Common myeloid progenitor, CD34-positive (primary cell): ENCODE data around the gene RSPRY1.

ENCODE experiments used
- CTCF ChIA-PET: fragments of 350-600 bp; sonication (Branson Sonifier 250); formaldehyde crosslinking; loops from one replicate; lab custom pipeline; 2021; ENCODE audit warnings: antibody characterized with exemption; lab: Charles Lee
- POLR2A ChIA-PET: fragments of 350-600 bp; sonication (Branson Sonifier 250); formaldehyde crosslinking; loops from one replicate; lab custom pipeline; 2021; ENCODE audit warnings: antibody characterized with exemption; lab: Charles Lee
- DNase-seq, 3 donors: peaks; one replicate each; pipeline versions ENCODE4 v3.0.0 to v3.0.0-alpha.2; 2013
- H3K27ac ChIP-seq, 2 experiments: 1 replicate in 1 of 2; 2 replicates in 1 of 2; pipeline ENCODE4 v1.7.0; 2013; ENCODE audit warnings: inconsistent platforms in 2 of 2, low read length in 2 of 2, mild to moderate bottlenecking in 2 of 2, low read depth in 1 of 2, moderate library complexity in 1 of 2; ENCODE audit not compliant: severe bottlenecking in 2 of 2, insufficient read depth in 1 of 2, poor library complexity in 1 of 2
- H3K27me3 ChIP-seq, 5 experiments: replicated peaks in 2 of 5; 1 replicate in 3 of 5; 2 replicates in 2 of 5; pipeline versions ENCODE4 v1.6.1 to v1.7.0; 2013; ENCODE audit warnings: low read length in 4 of 5, mild to moderate bottlenecking in 2 of 5, moderate library complexity in 2 of 5, inconsistent platforms in 1 of 5; ENCODE audit not compliant: insufficient read depth in 5 of 5, control insufficient read depth in 4 of 5
- H3K36me3 ChIP-seq, 4 experiments: 1 replicate in 2 of 4; 2 replicates in 2 of 4; pipeline versions ENCODE4 v1.6.1 to v1.7.0; 2013; ENCODE audit warnings: low read length in 3 of 4, control low read depth in 1 of 4, mild to moderate bottlenecking in 1 of 4; ENCODE audit not compliant: control insufficient read depth in 4 of 4, insufficient read depth in 4 of 4
- H3K4me1 ChIP-seq, 4 experiments: 1 replicate in 3 of 4; 2 replicates in 1 of 4; pipeline versions ENCODE4 v1.6.1 to v1.7.1; 2013; ENCODE audit warnings: low read length in 3 of 4, mild to moderate bottlenecking in 3 of 4, control low read depth in 1 of 4, inconsistent platforms in 1 of 4, moderate library complexity in 1 of 4; ENCODE audit not compliant: control insufficient read depth in 4 of 4, insufficient read depth in 4 of 4; ENCODE audit errors: control extremely low read depth in 1 of 4
- H3K4me3 ChIP-seq, 7 experiments: 1 replicate in 4 of 7; 2 replicates in 3 of 7; pipeline versions ENCODE4 v1.5.1 to v1.7.0; 2013; ENCODE audit warnings: mild to moderate bottlenecking in 7 of 7, low read length in 6 of 7, moderate library complexity in 6 of 7, inconsistent platforms in 2 of 7, low read depth in 2 of 7, control low read depth in 1 of 7; ENCODE audit not compliant: insufficient read depth in 4 of 7, control insufficient read depth in 1 of 7; ENCODE audit errors: extremely low read depth in 1 of 7
- H3K9me3 ChIP-seq, 5 experiments: 1 replicate in 4 of 5; 2 replicates in 1 of 5; pipeline versions ENCODE4 v1.6.1 to v1.7.1; 2013; ENCODE audit warnings: low read length in 4 of 5, mild to moderate bottlenecking in 2 of 5, inconsistent platforms in 1 of 5, low read depth in 1 of 5, moderate library complexity in 1 of 5; ENCODE audit not compliant: control insufficient read depth in 4 of 5, insufficient read depth in 2 of 5; ENCODE audit errors: control extremely low read depth in 1 of 5
- WGBS: methylation state at CpG from one replicate; pipeline ENCODE4 v1.1.5; 2013; ENCODE audit not compliant: insufficient coverage; 5-methylcytosine and 5-hydroxymethylcytosine counted together

RSPRY1 gene

GRCh38 chr16:57153841-57154240, 32.3 kb upstream of the RSPRY1 start:
- Histone ChIP-seq H3K4me3 (no peak overlapping the region), H3K4me1 (peaks cover 0 to 25% (median 9%) of the 10 kb centered on the region in 4 experiments), H3K27me3 (no peaks in the 10 kb centered on the region), H3K9me3 (no peaks in the 10 kb centered on the region), H3K27ac (no peak overlapping the region), H3K36me3 (peaks cover 5 to 69% (median 45%) of the 10 kb centered on the region in 4 experiments)
- ChIA-PET CTCF (interaction anchor here (0.9 to 1.2 kb wide), 2 partner anchors 10 to 71 kb away, joined by 3 read pairs; no protein-coding TSS in a partner anchor), POLR2A (no interaction called here)
- WGBS, result 92% methylated on average over 5 of the region's 6 CpGs
- no peak for DNase-seq

- Histone ChIP-seq H3K9me3 (no peaks in the 10 kb centered on the region), H3K36me3 (peaks cover 9 to 73% (median 53%) of the 10 kb centered on the region in 4 experiments), H3K4me1 (peaks cover under 1 to 20% (median 10%) of the 10 kb centered on the region in 4 experiments), H3K27ac (no peak overlapping the region), H3K27me3 (no peaks in the 10 kb centered on the region), H3K4me3 (no peak overlapping the region)
- ChIA-PET CTCF (interaction anchor here (1.0 to 1.5 kb wide), 3 partner anchors 8 to 69 kb away, joined by 3 to 7 read pairs (median 3); no protein-coding TSS in a partner anchor), POLR2A (interaction anchor here (0.6 to 0.7 kb wide), 3 partner anchors 12 to 70 kb away, joined by 3 to 7 read pairs (median 6); no protein-coding TSS in a partner anchor)
- DNase-seq, result no peak
- 100% methylated on average over 1 of the region's 6 CpGs for WGBS
Observed at GRCh38 chr16:57155702-57156350, 30.3 kb upstream of the RSPRY1 start.

- 72% methylated on average over 2 of the region's 4 CpGs for WGBS
- no peak for DNase-seq
- no peak overlapping the region for H3K4me3 ChIP-seq
- H3K27me3 ChIP-seq, result no peaks in the 10 kb centered on the region
- no peaks in the 10 kb centered on the region for H3K9me3 ChIP-seq
- ChIA-PET CTCF (interaction anchor here (1.0 to 1.5 kb wide), 3 partner anchors 9 to 70 kb away, joined by 3 to 7 read pairs (median 3); no protein-coding TSS in a partner anchor), POLR2A (interaction anchor here (0.6 to 0.7 kb wide), 2 partner anchors 13 to 71 kb away, joined by 3 to 6 read pairs; no protein-coding TSS in a partner anchor)
- peaks cover 7 to 73% (median 53%) of the 10 kb centered on the region in 4 experiments for H3K36me3 ChIP-seq
- H3K27ac ChIP-seq, result no peak overlapping the region
- H3K4me1 ChIP-seq, result peaks cover 3 to 21% (median 10%) of the 10 kb centered on the region in 4 experiments
Observed at GRCh38 chr16:57156351-57156703, 29.8 kb upstream of the RSPRY1 start.

DNA sequence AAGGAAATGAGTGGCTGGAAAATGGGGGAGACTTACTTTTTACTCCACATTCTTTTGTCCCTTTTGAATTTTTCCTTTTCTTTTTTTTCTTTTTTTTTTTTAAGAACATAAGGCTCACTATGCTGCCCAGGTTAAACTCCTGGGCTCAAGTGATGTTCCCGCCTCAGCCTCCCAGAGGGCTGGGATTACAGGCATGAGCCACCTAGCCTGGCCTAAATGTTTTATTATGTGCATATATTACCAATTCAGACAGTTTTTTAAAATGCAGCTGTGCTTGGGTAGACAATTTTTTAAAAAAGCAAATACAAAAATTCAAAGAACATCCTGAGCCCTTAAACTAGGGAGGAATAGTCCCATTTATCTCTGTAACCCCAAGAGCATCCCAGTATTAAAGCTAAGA, 28.6 kb upstream of the RSPRY1 start:
- Histone ChIP-seq H3K27me3 (no peaks in the 10 kb centered on the region), H3K4me3 (no peak overlapping the region), H3K36me3 (peaks cover 7 to 66% (median 56%) of the 10 kb centered on the region in 4 experiments), H3K27ac (no peak overlapping the region), H3K9me3 (no peaks in the 10 kb centered on the region), H3K4me1 (peaks cover 0 to 9% (median 5%) of the 10 kb centered on the region in 4 experiments)
- DNase-seq, result no peak
- POLR2A ChIA-PET, result no interaction called here
- CTCF ChIA-PET, result interaction anchor here (1.2 kb wide), 1 partner anchor 9 kb away, joined by 3 read pairs; no protein-coding TSS in a partner anchor
- WGBS, result no CpG with 5 or more reads among the region's 1 CpG

GRCh38 chr16:57159447-57159846, 26.7 kb upstream of the RSPRY1 start:
- CTCF ChIA-PET, result interaction anchor here (1.2 to 1.7 kb wide), 4 partner anchors 8 to 67 kb away, joined by 4 to 5 read pairs (median 4); partner anchors contain the start of gene CPNE2
- Histone ChIP-seq H3K36me3 (peaks cover 7 to 62% (median 51%) of the 10 kb centered on the region in 4 experiments), H3K4me3 (no peak overlapping the region), H3K27ac (no peak overlapping the region), H3K27me3 (no peaks in the 10 kb centered on the region), H3K9me3 (no peaks in the 10 kb centered on the region), H3K4me1 (peaks cover 0 to 8% (median 5%) of the 10 kb centered on the region in 4 experiments)
- POLR2A ChIA-PET, result no interaction called here
- 94% methylated on average over 3 of the region's 4 CpGs for WGBS
- no peak for DNase-seq

DNA sequence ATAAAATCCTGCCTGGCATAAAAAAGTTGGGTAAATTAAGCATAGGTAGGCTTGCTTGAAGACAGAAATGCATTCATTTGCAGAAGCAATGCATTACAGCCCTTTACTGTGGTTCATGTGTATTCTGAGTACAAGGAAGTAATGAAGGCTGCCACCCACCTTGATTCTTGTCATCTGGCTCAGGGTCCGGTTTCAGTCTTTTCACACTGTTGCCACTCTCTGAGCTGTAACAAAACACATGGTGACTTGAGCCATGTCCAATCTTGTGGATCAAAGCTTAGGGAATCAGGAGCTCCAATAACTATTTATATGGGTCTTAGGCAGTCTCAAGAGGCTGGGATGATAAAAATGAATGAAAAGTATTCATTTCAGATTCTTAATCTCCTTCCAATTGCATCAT, 22.3 kb upstream of the RSPRY1 start:
- CTCF ChIA-PET, result interaction anchor here (1.0 to 8.1 kb wide), 3 partner anchors 12 to 79 kb away, joined by 3 to 104 read pairs (median 3); partner anchors contain the start of gene CPNE2

More for the DNA sequence above, 22.3 kb upstream of the RSPRY1 start:
- no peak for DNase-seq
- H3K27me3 ChIP-seq, result no peaks in the 10 kb centered on the region
- no peak overlapping the region for H3K4me3 ChIP-seq
- H3K36me3 ChIP-seq, result peaks cover 13 to 57% (median 48%) of the 10 kb centered on the region in 4 experiments
- 100% methylated on average over 1 of the region's 1 CpG for WGBS
- peaks cover 0 to 15% (median 6%) of the 10 kb centered on the region in 4 experiments for H3K4me1 ChIP-seq
- POLR2A ChIA-PET, result no interaction called here
- H3K9me3 ChIP-seq, result no peaks in the 10 kb centered on the region
- no peak overlapping the region for H3K27ac ChIP-seq
